Mesothelial cell of epicardium (in vitro differentiated cells): ENCODE results near the gene MAD1L1. TPM values are rescaled to one million over a fixed set of nuclear protein-coding genes. Genes with fewer than 3 reads are reported as not detected.

Experiments used
- DNase-seq, 2 experiments: peaks; one replicate each; pipeline ENCODE4 v3.0.0; 2021; ENCODE audit warnings: low spot score in 2 of 2; ENCODE audit not compliant: unreplicated experiment in 2 of 2
- H3K27ac Mint-ChIP-seq: 2 replicates; pipeline ENCODE4 v1.8.0; 2021; ENCODE audit warnings: mixed read lengths
- H3K27me3 Mint-ChIP-seq: 2 replicates; pipeline ENCODE4 v1.8.0; 2021; ENCODE audit warnings: low read depth, mixed read lengths
- H3K36me3 Mint-ChIP-seq: 2 replicates; pipeline ENCODE4 v1.8.0; 2021; ENCODE audit warnings: mixed read lengths
- H3K4me1 Mint-ChIP-seq: 2 replicates; pipeline ENCODE4 v1.8.0; 2021; ENCODE audit warnings: mixed read lengths
- H3K4me3 Mint-ChIP-seq: 2 replicates; pipeline ENCODE4 v1.8.0; 2021; ENCODE audit warnings: mild to moderate bottlenecking, moderate library complexity, mixed read lengths
- H3K9me3 Mint-ChIP-seq: 2 replicates; pipeline ENCODE4 v1.8.0; 2021; ENCODE audit warnings: mixed read lengths
- total RNA-seq: library from RNA; stranded (reverse); gene quantifications from 3 replicates; pipeline ENCODE4 v1.2.1, GENCODE V29; 2021
- TF ChIP-seq, protein P1 (sequence below): fragments of 200-600 bp; sonication (generic); IDR thresholded peaks from one replicate; pipeline ENCODE4 v1.5.0; 2021; ENCODE audit warnings: antibody characterized with exemption; ENCODE audit not compliant: unreplicated experiment

Gene MAD1L1
- total RNA-seq, 1 donor from 2014 or later = 45.0 TPM

DNA sequence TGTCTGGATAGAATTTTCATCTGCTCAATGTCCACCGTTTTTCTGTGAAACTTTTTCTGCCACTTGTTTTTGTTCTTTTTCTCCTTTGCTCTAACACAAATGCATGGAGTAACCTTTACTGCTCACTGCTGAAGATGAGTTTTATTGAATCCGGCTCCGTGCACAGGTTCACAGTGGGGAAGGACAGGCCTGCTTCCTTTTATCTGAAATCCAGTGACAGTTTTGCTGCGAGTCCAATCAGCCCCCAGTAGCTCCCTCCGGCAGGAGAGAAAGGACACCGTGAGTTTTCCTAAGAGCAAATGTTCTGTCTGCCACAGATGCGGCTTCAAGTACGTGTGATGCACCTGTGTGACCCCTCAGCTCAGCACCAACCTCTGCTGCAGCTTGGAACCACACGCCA is 246.8 kb downstream of the MAD1L1 start:
- no peaks in the 10 kb centered on the region for H3K9me3 Mint-ChIP-seq
- H3K4me3 Mint-ChIP-seq = no peak overlapping the region
- no peak overlapping the region for H3K27ac Mint-ChIP-seq
- H3K36me3 Mint-ChIP-seq = peaks cover 8% of the 10 kb centered on the region
- no peaks in the 10 kb centered on the region for H3K4me1 Mint-ChIP-seq
- no peak for DNase-seq
- H3K27me3 Mint-ChIP-seq = no peaks in the 10 kb centered on the region
- TF ChIP-seq, protein P1, sequence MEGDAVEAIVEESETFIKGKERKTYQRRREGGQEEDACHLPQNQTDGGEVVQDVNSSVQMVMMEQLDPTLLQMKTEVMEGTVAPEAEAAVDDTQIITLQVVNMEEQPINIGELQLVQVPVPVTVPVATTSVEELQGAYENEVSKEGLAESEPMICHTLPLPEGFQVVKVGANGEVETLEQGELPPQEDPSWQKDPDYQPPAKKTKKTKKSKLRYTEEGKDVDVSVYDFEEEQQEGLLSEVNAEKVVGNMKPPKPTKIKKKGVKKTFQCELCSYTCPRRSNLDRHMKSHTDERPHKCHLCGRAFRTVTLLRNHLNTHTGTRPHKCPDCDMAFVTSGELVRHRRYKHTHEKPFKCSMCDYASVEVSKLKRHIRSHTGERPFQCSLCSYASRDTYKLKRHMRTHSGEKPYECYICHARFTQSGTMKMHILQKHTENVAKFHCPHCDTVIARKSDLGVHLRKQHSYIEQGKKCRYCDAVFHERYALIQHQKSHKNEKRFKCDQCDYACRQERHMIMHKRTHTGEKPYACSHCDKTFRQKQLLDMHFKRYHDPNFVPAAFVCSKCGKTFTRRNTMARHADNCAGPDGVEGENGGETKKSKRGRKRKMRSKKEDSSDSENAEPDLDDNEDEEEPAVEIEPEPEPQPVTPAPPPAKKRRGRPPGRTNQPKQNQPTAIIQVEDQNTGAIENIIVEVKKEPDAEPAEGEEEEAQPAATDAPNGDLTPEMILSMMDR = no peak

DNA sequence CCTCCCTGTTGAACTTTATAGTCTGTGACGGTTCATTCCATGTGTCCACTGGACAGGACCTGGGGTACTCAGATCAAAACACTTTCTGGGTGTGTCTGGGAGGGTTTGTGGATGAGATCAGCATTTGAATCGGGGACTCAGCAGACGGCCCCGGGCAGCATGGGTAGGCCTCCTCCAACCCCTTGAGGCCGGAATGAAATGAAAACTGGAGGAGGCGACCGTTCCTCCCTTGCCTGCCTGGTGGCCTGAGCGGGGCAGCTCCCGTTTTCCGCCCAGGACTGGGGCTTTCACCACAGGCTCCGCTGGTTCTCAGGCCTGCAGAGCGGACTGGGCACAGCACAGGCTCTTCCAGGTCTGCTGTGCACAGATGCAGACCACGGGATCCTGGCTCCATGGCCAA is 247.7 kb downstream of the MAD1L1 start:
- Mint-ChIP-seq H3K4me3 (no peak overlapping the region), H3K36me3 (peaks cover 8% of the 10 kb centered on the region), H3K9me3 (no peaks in the 10 kb centered on the region), H3K27me3 (no peaks in the 10 kb centered on the region), H3K27ac (no peak overlapping the region), H3K4me1 (no peaks in the 10 kb centered on the region)
- TF ChIP-seq, protein P1 = no peak
- DNase-seq = no peak

DNA sequence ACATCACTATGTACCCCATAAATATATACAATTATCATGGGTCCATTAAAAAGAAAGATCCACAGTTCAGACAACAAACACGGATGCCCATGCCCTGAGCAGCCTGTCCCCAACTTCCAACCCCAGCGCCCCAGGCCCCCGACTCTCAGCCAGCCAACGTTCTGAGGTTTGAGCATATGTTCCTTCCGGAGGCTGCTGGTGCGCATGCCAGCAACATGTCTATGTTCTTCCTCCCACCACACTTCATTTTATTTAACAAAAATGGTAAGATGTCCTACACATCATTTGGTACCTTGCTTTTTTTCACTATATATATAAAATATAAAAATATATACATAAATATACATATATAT is 250.9 kb downstream of the MAD1L1 start:
- DNase-seq = no peak
- Mint-ChIP-seq H3K27ac (no peak overlapping the region), H3K9me3 (no peaks in the 10 kb centered on the region), H3K4me3 (no peak overlapping the region), H3K36me3 (peaks cover 23% of the 10 kb centered on the region), H3K4me1 (no peaks in the 10 kb centered on the region), H3K27me3 (no peaks in the 10 kb centered on the region)
- TF ChIP-seq, protein P1 = no peak

DNA sequence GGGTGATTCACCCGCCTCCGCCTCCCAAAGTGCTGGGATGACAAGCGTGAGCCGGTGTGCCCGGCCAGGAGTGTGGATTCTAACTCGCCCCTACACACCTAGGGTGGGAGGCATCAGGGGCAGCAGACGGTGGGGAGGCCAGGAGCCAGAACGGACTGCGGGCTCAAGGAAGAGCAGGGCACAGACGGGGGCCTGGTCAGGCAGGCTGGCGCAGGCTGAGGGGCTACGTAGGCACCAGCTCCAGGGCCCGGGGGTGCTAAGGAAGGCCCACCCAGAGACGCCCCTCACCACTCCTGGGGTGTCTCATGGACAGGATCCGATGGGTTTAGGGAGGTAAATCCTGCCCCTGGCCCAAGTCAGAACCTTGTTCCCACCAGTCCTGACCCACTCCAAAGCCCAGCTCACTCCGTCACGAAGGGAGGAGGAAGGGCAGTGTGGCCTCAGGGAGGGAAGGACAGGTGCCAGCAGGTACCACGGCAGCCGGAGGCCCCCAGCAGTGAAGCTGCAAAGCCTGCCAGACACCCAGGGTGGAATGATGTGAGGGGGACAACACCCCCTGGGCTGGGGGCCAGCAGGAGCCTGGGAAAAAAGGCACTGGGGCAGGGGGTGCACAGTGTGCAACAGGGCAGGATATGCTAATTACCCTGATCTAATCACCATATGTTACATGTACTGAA is 251.4 kb downstream of the MAD1L1 start:
- no peaks in the 10 kb centered on the region for H3K27me3 Mint-ChIP-seq
- no peak overlapping the region for H3K27ac Mint-ChIP-seq

DNA sequence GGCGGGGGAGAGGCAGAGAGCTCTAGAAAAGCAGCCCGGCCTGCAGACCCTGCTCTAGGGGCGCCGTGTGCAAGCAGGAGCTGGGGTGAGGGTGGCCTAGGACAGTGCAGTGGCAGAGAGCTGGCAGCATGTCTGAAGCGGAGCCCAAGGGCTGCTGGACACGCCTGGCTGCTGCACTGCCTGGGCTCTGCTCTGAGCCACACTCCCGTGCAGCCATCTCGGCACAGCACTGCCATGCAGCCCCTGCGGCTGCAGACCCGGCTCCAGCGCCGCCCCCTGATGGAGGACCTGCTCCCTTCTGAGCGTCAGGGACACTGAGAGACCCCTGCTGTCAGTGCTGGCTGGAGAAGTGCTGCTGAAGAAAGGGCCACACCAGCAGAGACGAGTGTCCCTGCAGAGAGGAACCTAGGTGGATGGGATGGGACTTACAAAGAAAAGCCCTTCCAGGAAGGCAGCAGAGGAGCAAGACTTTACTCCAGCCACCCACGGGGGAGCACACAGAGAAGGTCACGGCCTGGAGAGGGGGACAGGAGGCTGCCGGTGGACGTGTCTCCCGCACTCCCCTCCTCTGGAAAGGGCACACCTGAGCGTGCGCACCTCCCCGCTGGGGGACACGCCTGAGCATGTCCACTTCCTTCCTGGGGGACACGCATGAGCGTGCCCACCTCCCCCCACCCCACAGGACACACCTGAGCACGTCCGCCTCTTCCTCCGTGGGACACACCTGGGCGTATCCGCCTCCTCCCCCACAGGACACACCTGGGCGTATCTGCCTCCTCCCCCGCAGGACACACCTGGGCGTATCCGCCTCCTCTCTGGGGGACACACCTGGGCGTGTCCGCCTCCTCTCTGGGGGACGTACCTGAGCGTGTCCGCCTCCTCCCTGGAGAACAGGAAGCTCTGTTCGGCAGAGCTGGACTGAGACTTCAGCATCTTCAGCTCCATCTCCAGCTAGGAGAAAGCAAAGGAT is 252.9 kb downstream of the MAD1L1 start:
- peaks cover 27% of the 10 kb centered on the region for H3K36me3 Mint-ChIP-seq
- TF ChIP-seq, protein P1 = no peak
- H3K27ac Mint-ChIP-seq = no peak overlapping the region
- H3K4me1 Mint-ChIP-seq = no peaks in the 10 kb centered on the region
- no peak overlapping the region for H3K4me3 Mint-ChIP-seq
- H3K27me3 Mint-ChIP-seq = no peaks in the 10 kb centered on the region
- no peak for DNase-seq
- no peaks in the 10 kb centered on the region for H3K9me3 Mint-ChIP-seq

More for the DNA sequence above, 251.4 kb downstream of the MAD1L1 start:
- no peak for DNase-seq
- H3K4me3 Mint-ChIP-seq = no peak overlapping the region
- H3K4me1 Mint-ChIP-seq = no peaks in the 10 kb centered on the region
- H3K9me3 Mint-ChIP-seq = no peaks in the 10 kb centered on the region
- TF ChIP-seq, protein P1 = no peak
- H3K36me3 Mint-ChIP-seq = peaks cover 28% of the 10 kb centered on the region
